ENCODE measurements around the gene EXOC3.

DNA sequence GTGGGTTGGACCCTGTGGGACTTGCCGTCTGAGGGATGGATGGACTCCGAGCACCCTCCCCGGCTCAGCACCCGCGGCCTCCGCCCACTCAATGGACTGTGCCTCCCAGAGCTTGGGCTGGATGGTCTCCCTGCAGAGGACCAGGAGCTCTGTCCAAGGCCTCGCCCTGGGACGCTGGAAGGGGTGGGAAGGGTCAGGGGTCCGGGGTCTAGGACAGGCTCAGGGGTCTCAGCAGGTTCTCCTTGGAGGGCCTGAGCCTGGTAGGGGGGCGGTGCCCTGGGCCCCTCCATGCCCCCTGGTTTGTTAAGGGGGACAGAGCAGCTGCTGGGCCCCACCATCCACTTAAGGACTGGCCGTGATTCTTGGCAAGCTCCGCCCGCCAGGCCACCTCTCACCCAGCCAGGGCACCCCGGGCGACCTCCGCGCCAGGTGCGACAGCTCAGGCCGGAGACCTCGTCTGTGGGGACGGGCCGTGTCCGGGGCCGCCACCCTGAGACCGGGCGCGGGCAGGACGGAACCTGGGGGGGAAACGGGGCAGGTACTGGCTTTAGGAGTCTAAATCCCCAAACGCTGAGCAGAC, 29.2 kb downstream of the EXOC3 start:
- TF ChIP-seq TAF1 (IDR thresholded peaks at IDR 0.05; ENCODE audit: low read depth) = no peak
- TF ChIP-seq, protein P1, sequence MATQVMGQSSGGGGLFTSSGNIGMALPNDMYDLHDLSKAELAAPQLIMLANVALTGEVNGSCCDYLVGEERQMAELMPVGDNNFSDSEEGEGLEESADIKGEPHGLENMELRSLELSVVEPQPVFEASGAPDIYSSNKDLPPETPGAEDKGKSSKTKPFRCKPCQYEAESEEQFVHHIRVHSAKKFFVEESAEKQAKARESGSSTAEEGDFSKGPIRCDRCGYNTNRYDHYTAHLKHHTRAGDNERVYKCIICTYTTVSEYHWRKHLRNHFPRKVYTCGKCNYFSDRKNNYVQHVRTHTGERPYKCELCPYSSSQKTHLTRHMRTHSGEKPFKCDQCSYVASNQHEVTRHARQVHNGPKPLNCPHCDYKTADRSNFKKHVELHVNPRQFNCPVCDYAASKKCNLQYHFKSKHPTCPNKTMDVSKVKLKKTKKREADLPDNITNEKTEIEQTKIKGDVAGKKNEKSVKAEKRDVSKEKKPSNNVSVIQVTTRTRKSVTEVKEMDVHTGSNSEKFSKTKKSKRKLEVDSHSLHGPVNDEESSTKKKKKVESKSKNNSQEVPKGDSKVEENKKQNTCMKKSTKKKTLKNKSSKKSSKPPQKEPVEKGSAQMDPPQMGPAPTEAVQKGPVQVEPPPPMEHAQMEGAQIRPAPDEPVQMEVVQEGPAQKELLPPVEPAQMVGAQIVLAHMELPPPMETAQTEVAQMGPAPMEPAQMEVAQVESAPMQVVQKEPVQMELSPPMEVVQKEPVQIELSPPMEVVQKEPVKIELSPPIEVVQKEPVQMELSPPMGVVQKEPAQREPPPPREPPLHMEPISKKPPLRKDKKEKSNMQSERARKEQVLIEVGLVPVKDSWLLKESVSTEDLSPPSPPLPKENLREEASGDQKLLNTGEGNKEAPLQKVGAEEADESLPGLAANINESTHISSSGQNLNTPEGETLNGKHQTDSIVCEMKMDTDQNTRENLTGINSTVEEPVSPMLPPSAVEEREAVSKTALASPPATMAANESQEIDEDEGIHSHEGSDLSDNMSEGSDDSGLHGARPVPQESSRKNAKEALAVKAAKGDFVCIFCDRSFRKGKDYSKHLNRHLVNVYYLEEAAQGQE (IDR thresholded peaks at IDR 0.05; ENCODE audit: borderline replicate concordance) = no peak
- TF ChIP-seq EP300 (conservative IDR thresholded peaks at IDR 0.05; ENCODE audit: poor library complexity, severe bottlenecking) = no peak
- TF ChIP-seq, protein P2, sequence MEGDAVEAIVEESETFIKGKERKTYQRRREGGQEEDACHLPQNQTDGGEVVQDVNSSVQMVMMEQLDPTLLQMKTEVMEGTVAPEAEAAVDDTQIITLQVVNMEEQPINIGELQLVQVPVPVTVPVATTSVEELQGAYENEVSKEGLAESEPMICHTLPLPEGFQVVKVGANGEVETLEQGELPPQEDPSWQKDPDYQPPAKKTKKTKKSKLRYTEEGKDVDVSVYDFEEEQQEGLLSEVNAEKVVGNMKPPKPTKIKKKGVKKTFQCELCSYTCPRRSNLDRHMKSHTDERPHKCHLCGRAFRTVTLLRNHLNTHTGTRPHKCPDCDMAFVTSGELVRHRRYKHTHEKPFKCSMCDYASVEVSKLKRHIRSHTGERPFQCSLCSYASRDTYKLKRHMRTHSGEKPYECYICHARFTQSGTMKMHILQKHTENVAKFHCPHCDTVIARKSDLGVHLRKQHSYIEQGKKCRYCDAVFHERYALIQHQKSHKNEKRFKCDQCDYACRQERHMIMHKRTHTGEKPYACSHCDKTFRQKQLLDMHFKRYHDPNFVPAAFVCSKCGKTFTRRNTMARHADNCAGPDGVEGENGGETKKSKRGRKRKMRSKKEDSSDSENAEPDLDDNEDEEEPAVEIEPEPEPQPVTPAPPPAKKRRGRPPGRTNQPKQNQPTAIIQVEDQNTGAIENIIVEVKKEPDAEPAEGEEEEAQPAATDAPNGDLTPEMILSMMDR (IDR thresholded peaks at IDR 0.05; ENCODE audit: poor library complexity, severe bottlenecking) = no peak
- TF ChIP-seq EZH2 (IDR thresholded peaks at IDR 0.05; ENCODE audit: borderline replicate concordance, insufficient read depth, low read length, poor library complexity, severe bottlenecking) = no peak

Measured in neural cell (in vitro differentiated cells).